G401 (cell line): Measurements from ENCODE around the gene SHISA9. TPM values are rescaled to one million over a fixed set of nuclear protein-coding genes. Genes with fewer than 3 reads are reported as not detected.

Experiments used
- DNase-seq: peaks from one replicate; pipeline ENCODE4 v3.0.0-alpha.2; 2015; ENCODE audit warnings: low spot score
- in situ Hi-C: cut with HindIII; loops from 2 replicates; pipeline ENCODE4 v1.10.0; 2016; ENCODE audit warnings: low sequenced_read_pairs, mixed read lengths
- total RNA-seq: library from RNA; depleted of rRNA; stranded (reverse); fragments of >200 nt; shearing (Covaris generic); gene quantifications from 2 replicates; pipeline ENCODE4 v1.2.3, GENCODE V29; 2014

The SHISA9 gene
- total RNA-seq, 1 experiment from 2014 or later: 0.24 TPM

GRCh38 chr16:12930881-12931280 lies 29.5 kb downstream of the SHISA9 start:
- in situ Hi-C loops: no loop called here
- DNase-seq: no peak

- DNase-seq: no peak
These were observed 35.0 kb downstream of the SHISA9 start for GRCh38 chr16:12936391-12936790.

GRCh38 chr16:12941896-12942295 lies 40.5 kb downstream of the SHISA9 start:
- in situ Hi-C loops: no loop called here
- DNase-seq: no peak

More at GRCh38 chr16:12936391-12936790, 35.0 kb downstream of the SHISA9 start:
- in situ Hi-C loops: no loop called here

GRCh38 chr16:12942861-12943260 lies 41.5 kb downstream of the SHISA9 start:
- no peak for DNase-seq
- in situ Hi-C loops: no loop called here

GRCh38 chr16:12944300-12944699 lies 42.9 kb downstream of the SHISA9 start:
- in situ Hi-C loops: no loop called here
- DNase-seq: no peak

- in situ Hi-C loops: no loop called here
- no peak for DNase-seq
These were observed 50.0 kb downstream of the SHISA9 start for GRCh38 chr16:12951392-12951791.

GRCh38 chr16:12951976-12952375 lies 50.6 kb downstream of the SHISA9 start:
- in situ Hi-C loops: no loop called here
- DNase-seq: no peak

- in situ Hi-C loops: no loop called here
- DNase-seq: no peak
These were observed 57.0 kb downstream of the SHISA9 start for GRCh38 chr16:12958366-12958765.

- DNase-seq: no peak
- in situ Hi-C loops: no loop called here
These were observed 57.7 kb downstream of the SHISA9 start for GRCh38 chr16:12959072-12959471.

- in situ Hi-C loops: no loop called here
These were observed 60.2 kb downstream of the SHISA9 start for GRCh38 chr16:12961626-12962025.

GRCh38 chr16:12964461-12964860 lies 63.1 kb downstream of the SHISA9 start:
- DNase-seq: no peak
- in situ Hi-C loops: no loop called here

More at GRCh38 chr16:12961626-12962025, 60.2 kb downstream of the SHISA9 start:
- DNase-seq: no peak

- in situ Hi-C loops: no loop called here
- no peak for DNase-seq
These were observed 63.9 kb downstream of the SHISA9 start for GRCh38 chr16:12965274-12965804.

GRCh38 chr16:12971241-12971640 lies 69.8 kb downstream of the SHISA9 start:
- in situ Hi-C loops: no loop called here

GRCh38 chr16:12972246-12972645 lies 70.8 kb downstream of the SHISA9 start:
- in situ Hi-C loops: no loop called here
- no peak for DNase-seq

More at GRCh38 chr16:12971241-12971640, 69.8 kb downstream of the SHISA9 start:
- peak; percentile 1 for DNase-seq

- no peak for DNase-seq
- in situ Hi-C loops: no loop called here
These were observed 74.4 kb downstream of the SHISA9 start for GRCh38 chr16:12975766-12976165.

GRCh38 chr16:12976496-12976895 lies 75.1 kb downstream of the SHISA9 start:
- in situ Hi-C loops: no loop called here
- DNase-seq: no peak

GRCh38 chr16:12976936-12977335 lies 75.5 kb downstream of the SHISA9 start:
- DNase-seq: no peak
- in situ Hi-C loops: no loop called here

GRCh38 chr16:12985516-12985915 lies 84.1 kb downstream of the SHISA9 start:
- in situ Hi-C loops: no loop called here
- DNase-seq: no peak

GRCh38 chr16:12988071-12988470 lies 86.7 kb downstream of the SHISA9 start:
- DNase-seq: no peak
- in situ Hi-C loops: no loop called here

GRCh38 chr16:12992066-12992465 lies 90.7 kb downstream of the SHISA9 start:
- in situ Hi-C loops: no loop called here
- no peak for DNase-seq

GRCh38 chr16:12994402-12994801 lies 93.0 kb downstream of the SHISA9 start:
- in situ Hi-C loops: no loop called here
- no peak for DNase-seq
